Stomach (tissue), 4 donors: ENCODE results near the gene ANKRD18A.
"Not testable (repeated sequence)": the region's sequence is repeated elsewhere in the genome, so short reads cannot be mapped to it uniquely, and the experiment has no call there.

Experiments
- POLR2A ChIP-seq, 4 donors: fragments of 450-650 bp; IDR thresholded peaks; one replicate each; pipeline ENCODE4 v1.6.1; 2016; ENCODE audit warnings: antibody characterized with exemption in 4 of 4, control low read depth in 2 of 4, mild to moderate bottlenecking in 1 of 4, moderate library complexity in 1 of 4
- TF ChIP-seq, protein P1 (sequence below), 7 experiments: fragments of 450-650 bp in 4 of 7; fragments of 200-600 bp in 3 of 7; sonication (generic) in 3 of 7; IDR thresholded peaks; one replicate each; pipeline ENCODE4 v1.5.1; 2016 to 2019; ENCODE audit warnings: antibody characterized with exemption in 7 of 7, control low read depth in 2 of 7, mild to moderate bottlenecking in 1 of 7

DNA sequence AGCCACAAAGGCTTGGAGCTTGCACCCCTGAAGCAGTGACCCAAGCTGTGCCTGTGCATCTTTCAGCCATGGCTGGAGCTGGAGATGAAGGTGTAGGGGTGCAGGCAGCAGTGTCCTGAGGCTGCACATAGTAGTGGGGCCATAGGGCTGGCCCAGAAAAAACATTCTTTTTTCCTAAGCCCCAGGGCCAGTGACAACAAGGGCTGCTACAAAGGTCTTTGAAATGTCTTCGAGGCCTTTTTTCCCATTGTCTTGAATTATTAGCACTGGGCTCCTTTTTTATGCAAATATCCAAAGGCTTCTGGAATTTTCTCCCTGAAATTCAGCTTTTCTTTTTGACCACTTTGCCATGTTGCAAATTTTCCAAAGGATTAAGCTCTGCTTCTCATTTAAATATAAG, 62.6 kb downstream of the ANKRD18A start:
- TF ChIP-seq, protein P1, sequence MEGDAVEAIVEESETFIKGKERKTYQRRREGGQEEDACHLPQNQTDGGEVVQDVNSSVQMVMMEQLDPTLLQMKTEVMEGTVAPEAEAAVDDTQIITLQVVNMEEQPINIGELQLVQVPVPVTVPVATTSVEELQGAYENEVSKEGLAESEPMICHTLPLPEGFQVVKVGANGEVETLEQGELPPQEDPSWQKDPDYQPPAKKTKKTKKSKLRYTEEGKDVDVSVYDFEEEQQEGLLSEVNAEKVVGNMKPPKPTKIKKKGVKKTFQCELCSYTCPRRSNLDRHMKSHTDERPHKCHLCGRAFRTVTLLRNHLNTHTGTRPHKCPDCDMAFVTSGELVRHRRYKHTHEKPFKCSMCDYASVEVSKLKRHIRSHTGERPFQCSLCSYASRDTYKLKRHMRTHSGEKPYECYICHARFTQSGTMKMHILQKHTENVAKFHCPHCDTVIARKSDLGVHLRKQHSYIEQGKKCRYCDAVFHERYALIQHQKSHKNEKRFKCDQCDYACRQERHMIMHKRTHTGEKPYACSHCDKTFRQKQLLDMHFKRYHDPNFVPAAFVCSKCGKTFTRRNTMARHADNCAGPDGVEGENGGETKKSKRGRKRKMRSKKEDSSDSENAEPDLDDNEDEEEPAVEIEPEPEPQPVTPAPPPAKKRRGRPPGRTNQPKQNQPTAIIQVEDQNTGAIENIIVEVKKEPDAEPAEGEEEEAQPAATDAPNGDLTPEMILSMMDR (IDR thresholded peaks at IDR 0.05): not testable (repeated sequence)
- TF ChIP-seq POLR2A (IDR thresholded peaks at IDR 0.05): not testable (repeated sequence)
